Neural cell (in vitro differentiated cells): Measurements from ENCODE around the gene TOR3A. TPM values are rescaled to one million over a fixed set of nuclear protein-coding genes. Genes with fewer than 3 reads are reported as not detected.

Source experiments
- H2AFZ ChIP-seq: fragments of 200-600, 300-800 bp; sonication (generic), shearing (Covaris generic); 2 replicates; pipeline ENCODE4 v1.6.0; 2014; ENCODE audit warnings: low read depth, mild to moderate bottlenecking, antibody characterized with exemption, low read length, moderate library complexity
- H3F3A ChIP-seq: fragments of 200-600 bp; shearing (Covaris generic); 2 replicates; pipeline ENCODE4 v1.6.1; 2016; ENCODE audit warnings: mild to moderate bottlenecking, moderate library complexity, mixed read lengths, antibody characterized with exemption, low read length; ENCODE audit not compliant: insufficient read depth, poor library complexity, severe bottlenecking
- H3K27ac ChIP-seq: fragments of 200-600, 300-800 bp; sonication (generic), shearing (Covaris generic); 2 replicates; pipeline ENCODE4 v1.5.1; 2014; ENCODE audit warnings: mild to moderate bottlenecking, low read length, moderate library complexity
- H3K27me3 ChIP-seq: fragments of 300-800, 200-600 bp; sonication (generic), shearing (Covaris generic); 2 replicates; pipeline ENCODE4 v1.6.0; 2014; ENCODE audit warnings: mild to moderate bottlenecking, low read depth, low read length, moderate library complexity; ENCODE audit not compliant: insufficient read depth
- H3K36me3 ChIP-seq: fragments of 300-800, 200-600 bp; sonication (generic), shearing (Covaris generic); 2 replicates; pipeline ENCODE4 v1.5.1; 2014; ENCODE audit warnings: mild to moderate bottlenecking, antibody characterized with exemption, low read length, moderate library complexity; ENCODE audit not compliant: insufficient read depth
- H3K4me2 ChIP-seq: fragments of 300-800, 200-600 bp; sonication (generic), shearing (Covaris generic); 2 replicates; pipeline ENCODE4 v1.6.0; 2014; ENCODE audit warnings: mild to moderate bottlenecking, low read length
- H3K4me3 ChIP-seq: fragments of 300-800, 200-600 bp; sonication (generic), shearing (Covaris generic); 2 replicates; pipeline ENCODE4 v1.5.1; 2014; ENCODE audit warnings: mild to moderate bottlenecking, low read length, moderate library complexity
- H3K79me2 ChIP-seq: fragments of 200-600 bp; shearing (Covaris generic); replicated peaks from 2 replicates; pipeline ENCODE4 v1.6.0; 2014; ENCODE audit warnings: mild to moderate bottlenecking, low read length, moderate library complexity; ENCODE audit not compliant: insufficient read depth
- H3K9ac ChIP-seq: fragments of 300-800, 200-600 bp; sonication (generic), shearing (Covaris generic); 2 replicates; pipeline ENCODE4 v1.6.1; 2016; ENCODE audit warnings: mild to moderate bottlenecking, low read length, mixed read lengths
- H3K9me2 ChIP-seq: fragments of 200-600 bp; shearing (Covaris generic); 2 replicates; pipeline ENCODE4 v1.6.1; 2016; ENCODE audit warnings: mild to moderate bottlenecking, low read length, mixed read lengths; ENCODE audit not compliant: insufficient read depth
- H3K9me3 ChIP-seq: fragments of 200-600, 300-800 bp; sonication (generic), shearing (Covaris generic); 2 replicates; pipeline ENCODE4 v1.6.1; 2016; ENCODE audit warnings: mild to moderate bottlenecking, mixed run types, low read length, moderate library complexity, mixed read lengths
- H4K20me1 ChIP-seq: fragments of 200-600 bp; shearing (Covaris generic); 2 replicates; pipeline ENCODE4 v1.6.1; 2016; ENCODE audit warnings: mild to moderate bottlenecking, mixed run types; ENCODE audit not compliant: insufficient read depth
- CTCF ChIP-seq: fragments of 450-650 bp; IDR thresholded peaks from 2 replicates; pipeline ENCODE4 v1.5.1; 2014; ENCODE audit warnings: antibody characterized with exemption, mild to moderate bottlenecking, moderate library complexity; ENCODE audit not compliant: poor library complexity, severe bottlenecking
- EP300 ChIP-seq: fragments of 450-650 bp; conservative IDR thresholded peaks from 2 replicates; pipeline ENCODE4 v1.6.1; 2014; ENCODE audit warnings: antibody characterized with exemption, mild to moderate bottlenecking, moderate library complexity; ENCODE audit not compliant: poor library complexity, severe bottlenecking
- EZH2 ChIP-seq: fragments of 200-600, 300-800 bp; shearing (Covaris generic), sonication (generic); IDR thresholded peaks from 2 replicates; pipeline ENCODE4 v1.6.1; 2014; ENCODE audit warnings: antibody characterized with exemption, low read length, borderline replicate concordance, mild to moderate bottlenecking; ENCODE audit not compliant: insufficient read depth, poor library complexity, severe bottlenecking
- MXI1 ChIP-seq: fragments of 450-650 bp; conservative IDR thresholded peaks from 2 replicates; pipeline ENCODE4 v1.6.1; 2014; ENCODE audit warnings: antibody characterized with exemption, mild to moderate bottlenecking; ENCODE audit not compliant: poor library complexity, severe bottlenecking
- POLR2AphosphoS5 ChIP-seq: IDR thresholded peaks from 2 replicates; pipeline ENCODE4 v1.6.1; 2012
- RAD21 ChIP-seq: fragments of 450-650 bp; conservative IDR thresholded peaks from 2 replicates; pipeline ENCODE4 v1.6.1; 2014; ENCODE audit warnings: antibody characterized with exemption, mild to moderate bottlenecking, moderate library complexity
- REST ChIP-seq: IDR thresholded peaks from 2 replicates; pipeline ENCODE4 v1.6.1; 2012; ENCODE audit warnings: borderline replicate concordance
- SMC3 ChIP-seq: fragments of 450-650 bp; conservative IDR thresholded peaks from 2 replicates; pipeline ENCODE4 v1.6.1; 2014; ENCODE audit warnings: antibody characterized with exemption, mild to moderate bottlenecking, moderate library complexity; ENCODE audit not compliant: poor library complexity
- TAF1 ChIP-seq: IDR thresholded peaks from 2 replicates; pipeline ENCODE4 v1.6.1; 2012; ENCODE audit warnings: low read depth
- polyA plus RNA-seq: library from polyadenylated mRNA; depleted of rRNA; stranded (reverse); fragments of >200 nt; gene quantifications from 2 replicates; pipeline ENCODE4 v1.2.3, GENCODE V29; 2014

TOR3A gene
- polyA plus RNA-seq, 1 donor from 2014 or later: 13.5 TPM

- H3K27me3 ChIP-seq: no peaks in the 10 kb centered on the region
- TF ChIP-seq CTCF (no peak), MXI1 (no peak), EZH2 (no peak), REST (no peak), TAF1 (no peak), POLR2AphosphoS5 (no peak), SMC3 (no peak), RAD21 (no peak), EP300 (no peak)
- H3K4me2 ChIP-seq: no peak overlapping the region
- no peaks in the 10 kb centered on the region for H4K20me1 ChIP-seq
- no peaks in the 10 kb centered on the region for H3K9me2 ChIP-seq
- H3K4me3 ChIP-seq: no peak overlapping the region
- no peaks in the 10 kb centered on the region for H3K9me3 ChIP-seq
- H2AFZ ChIP-seq: no peak overlapping the region
- no peaks in the 10 kb centered on the region for H3K36me3 ChIP-seq
- H3K27ac ChIP-seq: no peak overlapping the region
- peaks cover 8% of the 10 kb centered on the region for H3K79me2 ChIP-seq
- no peak overlapping the region for H3K9ac ChIP-seq
- no peaks in the 10 kb centered on the region for H3F3A ChIP-seq
These were observed 44.9 kb upstream of the TOR3A start for GRCh38 chr1:179036844-179037465.

- Histone ChIP-seq H3K9me3 (no peaks in the 10 kb centered on the region), H3K9ac (no peak overlapping the region), H3K36me3 (no peaks in the 10 kb centered on the region), H2AFZ (no peak overlapping the region), H3K27me3 (no peaks in the 10 kb centered on the region), H3F3A (no peaks in the 10 kb centered on the region), H3K4me2 (no peak overlapping the region), H3K27ac (no peak overlapping the region), H3K4me3 (no peak overlapping the region), H4K20me1 (no peaks in the 10 kb centered on the region), H3K9me2 (no peaks in the 10 kb centered on the region), H3K79me2 (peaks cover 5% of the 10 kb centered on the region)
- TF ChIP-seq MXI1: no peak
- no peak for TF ChIP-seq CTCF
- no peak for TF ChIP-seq REST
- no peak for TF ChIP-seq POLR2AphosphoS5
- no peak for TF ChIP-seq SMC3
- TF ChIP-seq RAD21: no peak
- no peak for TF ChIP-seq EZH2
- TF ChIP-seq TAF1: no peak
- no peak for TF ChIP-seq EP300
These were observed 43.2 kb upstream of the TOR3A start for GRCh38 chr1:179038528-179039281.
